HEK293 (cell line): ENCODE measurements around the gene SPTAN1.

Experiments used
- BCL11B ChIP-seq: fragments of 450-650 bp; formaldehyde crosslinking; IDR thresholded peaks from 2 replicates; pipeline ENCODE4 v1.5.1; 2016; ENCODE audit warnings: low read depth, missing biosample characterization, missing genetic modification characterization
- KLF7 ChIP-seq: fragments of 450-650 bp; formaldehyde crosslinking; IDR thresholded peaks from 2 replicates; pipeline ENCODE4 v1.5.1; 2016; ENCODE audit warnings: missing biosample characterization, missing genetic modification characterization, borderline replicate concordance
- KLF8 ChIP-seq: fragments of 450-650 bp; formaldehyde crosslinking; IDR thresholded peaks from 2 replicates; pipeline ENCODE4 v1.5.1; 2016; ENCODE audit warnings: missing biosample characterization, missing genetic modification characterization
- MYNN ChIP-seq: fragments of 450-650 bp; formaldehyde crosslinking; IDR thresholded peaks from 2 replicates; pipeline ENCODE4 v1.5.1; 2016; ENCODE audit warnings: missing biosample characterization, missing genetic modification characterization, borderline replicate concordance
- PATZ1 ChIP-seq: fragments of 450-650 bp; formaldehyde crosslinking; IDR thresholded peaks from 2 replicates; pipeline ENCODE4 v1.5.1; 2016; ENCODE audit warnings: missing biosample characterization, missing genetic modification characterization
- TRIM28 ChIP-seq: IDR thresholded peaks from 2 replicates; pipeline ENCODE4 v1.6.1; 2011; ENCODE audit warnings: low read length, control low read depth, borderline replicate concordance
- WT1 ChIP-seq: fragments of 450-650 bp; formaldehyde crosslinking; IDR thresholded peaks from 2 replicates; pipeline ENCODE4 v1.5.1; 2016; ENCODE audit warnings: missing biosample characterization, missing genetic modification characterization
- ZBTB17 ChIP-seq: fragments of 450-650 bp; formaldehyde crosslinking; IDR thresholded peaks from 2 replicates; pipeline ENCODE4 v1.5.1; 2016; ENCODE audit warnings: missing biosample characterization, missing genetic modification characterization
- ZBTB20 ChIP-seq: fragments of 450-650 bp; formaldehyde crosslinking; IDR thresholded peaks from 2 replicates; pipeline ENCODE4 v1.5.1; 2016; ENCODE audit warnings: missing biosample characterization, missing genetic modification characterization
- ZBTB26 ChIP-seq: fragments of 450-650 bp; formaldehyde crosslinking; optimal IDR thresholded peaks from 2 replicates; pipeline ENCODE3; 2016; ENCODE audit warnings: missing biosample characterization, mild to moderate bottlenecking, missing genetic modification characterization
- ZBTB48 ChIP-seq: fragments of 450-650 bp; formaldehyde crosslinking; IDR thresholded peaks from 2 replicates; pipeline ENCODE4 v1.5.1; 2016; ENCODE audit warnings: missing biosample characterization, missing genetic modification characterization
- ZBTB49 ChIP-seq: fragments of 450-650 bp; formaldehyde crosslinking; IDR thresholded peaks from 2 replicates; pipeline ENCODE4 v1.5.1; 2016; ENCODE audit warnings: missing biosample characterization, missing genetic modification characterization, low read depth
- ZNF133 ChIP-seq: fragments of 450-650 bp; formaldehyde crosslinking; IDR thresholded peaks from 2 replicates; pipeline ENCODE4 v1.5.1; 2016; ENCODE audit warnings: missing biosample characterization, missing genetic modification characterization
- ZNF266 ChIP-seq: fragments of 450-650 bp; formaldehyde crosslinking; IDR thresholded peaks from 2 replicates; pipeline ENCODE4 v1.5.1; 2016; ENCODE audit warnings: missing biosample characterization, missing genetic modification characterization, low read depth
- ZNF366 ChIP-seq: fragments of 450-650 bp; formaldehyde crosslinking; conservative IDR thresholded peaks from 2 replicates; pipeline ENCODE4 v1.5.1; 2016; ENCODE audit warnings: missing biosample characterization, missing genetic modification characterization
- ZNF398 ChIP-seq: fragments of 450-650 bp; formaldehyde crosslinking; IDR thresholded peaks from 2 replicates; pipeline ENCODE4 v1.5.1; 2017; ENCODE audit warnings: missing biosample characterization, missing genetic modification characterization
- ZNF423 ChIP-seq: fragments of 450-650 bp; formaldehyde crosslinking; IDR thresholded peaks from 2 replicates; pipeline ENCODE4 v1.5.1; 2016; ENCODE audit warnings: missing biosample characterization, missing genetic modification characterization
- ZNF501 ChIP-seq: fragments of 450-650 bp; formaldehyde crosslinking; IDR thresholded peaks from 2 replicates; pipeline ENCODE4 v1.5.1; 2016; ENCODE audit warnings: missing biosample characterization, missing genetic modification characterization
- ZNF530 ChIP-seq: fragments of 450-650 bp; formaldehyde crosslinking; IDR thresholded peaks from 2 replicates; pipeline ENCODE4 v1.5.1; 2016; ENCODE audit warnings: low read depth, missing biosample characterization, missing genetic modification characterization
- ZNF561 ChIP-seq: fragments of 450-650 bp; IDR thresholded peaks from 2 replicates; pipeline ENCODE4 v1.5.1; 2018; ENCODE audit warnings: missing biosample characterization, missing genetic modification characterization, borderline replicate concordance
- ZNF629 ChIP-seq: fragments of 450-650 bp; formaldehyde crosslinking; IDR thresholded peaks from 2 replicates; pipeline ENCODE4 v1.5.1; 2017; ENCODE audit warnings: missing biosample characterization, missing genetic modification characterization
- ZSCAN16 ChIP-seq: fragments of 450-650 bp; formaldehyde crosslinking; IDR thresholded peaks from 2 replicates; pipeline ENCODE4 v1.5.1; 2016; ENCODE audit warnings: missing biosample characterization, missing genetic modification characterization
- ZSCAN30 ChIP-seq: fragments of 450-650 bp; IDR thresholded peaks from 2 replicates; pipeline ENCODE4 v1.5.1; 2018; ENCODE audit warnings: missing biosample characterization, mild to moderate bottlenecking, missing genetic modification characterization, moderate library complexity
- TF ChIP-seq, protein P1 (sequence below): fragments of 450-650 bp; formaldehyde crosslinking; IDR thresholded peaks from 2 replicates; pipeline ENCODE4 v1.5.1; 2016; ENCODE audit warnings: missing biosample characterization, missing genetic modification characterization
- TF ChIP-seq, protein P2 (sequence below): fragments of 450-650 bp; formaldehyde crosslinking; IDR thresholded peaks from 2 replicates; pipeline ENCODE4 v1.5.1; 2016; ENCODE audit warnings: missing biosample characterization, missing genetic modification characterization

Gene SPTAN1

DNA sequence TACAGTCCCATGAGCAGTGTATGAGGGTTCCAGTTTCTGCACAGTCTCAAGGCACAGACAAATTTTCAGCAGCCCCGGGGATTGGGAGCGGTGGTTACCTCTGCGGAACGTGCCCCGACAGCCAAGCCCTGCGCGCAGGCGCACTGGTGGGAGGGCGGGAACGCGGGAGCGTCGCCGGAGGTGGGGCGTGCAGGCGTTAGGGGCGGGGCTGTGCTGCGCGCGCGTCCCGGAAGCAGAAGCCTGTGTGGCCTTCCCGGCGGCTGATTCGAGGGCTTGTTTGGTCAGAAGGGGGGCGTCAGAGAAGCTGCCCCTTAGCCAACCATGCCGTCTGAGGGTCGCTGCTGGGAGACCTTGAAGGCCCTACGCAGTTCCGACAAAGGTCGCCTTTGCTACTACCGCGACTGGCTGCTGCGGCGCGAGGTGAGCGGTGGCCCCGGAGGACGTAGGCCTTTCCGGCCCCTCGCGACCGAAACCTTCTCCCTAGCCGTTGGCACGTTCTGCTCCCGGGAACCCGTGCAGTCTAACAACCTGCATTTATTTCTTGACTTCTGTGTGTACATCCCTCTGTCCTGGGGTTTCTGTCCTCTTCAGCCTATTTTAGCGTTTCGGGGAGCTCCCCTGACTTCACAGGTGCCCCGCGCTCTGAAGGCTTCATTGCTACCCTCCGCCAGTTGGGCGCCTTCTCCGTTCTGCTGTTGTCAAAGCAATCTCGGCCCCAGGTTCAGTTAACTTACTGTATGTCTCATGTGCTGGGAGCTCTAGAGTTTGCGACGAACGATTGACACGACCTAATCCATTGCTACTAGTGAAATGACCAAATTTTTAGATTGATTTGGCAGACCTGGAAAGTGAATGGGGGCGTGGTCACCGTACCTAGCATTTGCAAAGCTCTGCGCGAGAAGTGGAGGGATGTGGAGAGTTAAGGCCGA lies 47.6 kb upstream of the SPTAN1 start, which contains the start of gene GLE1 (continued):
- TF ChIP-seq ZBTB26: peak; percentile 88
- TF ChIP-seq MYNN (tag by site-specific recombination): no peak
- peak; percentile 70; the same call in 1 of the 2 replicates for TF ChIP-seq ZNF501 (tag by site-specific recombination)
- TF ChIP-seq PATZ1 (tag by site-specific recombination): peak; percentile 77
- TF ChIP-seq KLF8: peak; percentile 77; the same call in 1 of the 2 replicates
- 0 out of 2 replicates have a peak, but pooled peaks have one; percentile 42 for TF ChIP-seq ZNF561
- 0 out of 2 replicates have a peak, but pooled peaks have one; percentile 24 for TF ChIP-seq ZSCAN30 (tag by site-specific recombination)
- peak; percentile 27; the same call in 1 of the 2 replicates for TF ChIP-seq BCL11B (tag by site-specific recombination)
- no peak for TF ChIP-seq ZNF133
- TF ChIP-seq ZNF423 (tag by site-specific recombination): no peak
- peak; percentile 81 for TF ChIP-seq ZBTB48 (tag by site-specific recombination)
- TF ChIP-seq ZNF266 (tag by site-specific recombination): no peak
- TF ChIP-seq WT1 (tag by site-specific recombination): 0 out of 2 replicates have a peak, but pooled peaks have one; percentile 16
- no peak for TF ChIP-seq ZNF629
- TF ChIP-seq ZNF398 (tag by site-specific recombination): no peak
- TF ChIP-seq, protein P1, sequence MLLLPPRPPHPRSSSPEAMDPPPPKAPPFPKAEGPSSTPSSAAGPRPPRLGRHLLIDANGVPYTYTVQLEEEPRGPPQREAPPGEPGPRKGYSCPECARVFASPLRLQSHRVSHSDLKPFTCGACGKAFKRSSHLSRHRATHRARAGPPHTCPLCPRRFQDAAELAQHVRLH (tag by site-specific recombination): 0 out of 2 replicates have a peak, but pooled peaks have one; percentile 14
- TF ChIP-seq ZSCAN16 (tag by site-specific recombination): peak; percentile 16; the same call in 1 of the 2 replicates
- TF ChIP-seq TRIM28: peak; percentile 64; the same call in 1 of the 2 replicates
- TF ChIP-seq KLF7 (tag by site-specific recombination): no peak
- TF ChIP-seq, protein P2, sequence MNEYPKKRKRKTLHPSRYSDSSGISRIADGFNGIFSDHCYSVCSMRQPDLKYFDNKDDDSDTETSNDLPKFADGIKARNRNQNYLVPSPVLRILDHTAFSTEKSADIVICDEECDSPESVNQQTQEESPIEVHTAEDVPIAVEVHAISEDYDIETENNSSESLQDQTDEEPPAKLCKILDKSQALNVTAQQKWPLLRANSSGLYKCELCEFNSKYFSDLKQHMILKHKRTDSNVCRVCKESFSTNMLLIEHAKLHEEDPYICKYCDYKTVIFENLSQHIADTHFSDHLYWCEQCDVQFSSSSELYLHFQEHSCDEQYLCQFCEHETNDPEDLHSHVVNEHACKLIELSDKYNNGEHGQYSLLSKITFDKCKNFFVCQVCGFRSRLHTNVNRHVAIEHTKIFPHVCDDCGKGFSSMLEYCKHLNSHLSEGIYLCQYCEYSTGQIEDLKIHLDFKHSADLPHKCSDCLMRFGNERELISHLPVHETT: no peak
- TF ChIP-seq ZBTB20 (tag by site-specific recombination): peak; percentile 71
- peak; percentile 48 for TF ChIP-seq ZBTB17 (tag by site-specific recombination)
- TF ChIP-seq ZBTB49 (tag by site-specific recombination): no peak
- TF ChIP-seq ZNF530 (tag by site-specific recombination): no peak
- TF ChIP-seq ZNF366 (tag by site-specific recombination): peak; percentile 93
